Breast epithelium (tissue), 4 donors: ENCODE measurements around the gene LGALS3BP. TPM values are rescaled to one million over a fixed set of nuclear protein-coding genes. Genes with fewer than 3 reads are reported as not detected.

Source experiments
- DNase-seq, 2 donors: peaks; one replicate each; pipeline ENCODE4 v3.0.0-alpha.2; 2019; ENCODE audit warnings: low spot score in 2 of 2
- H3K27ac ChIP-seq, 2 donors: fragments of 200-600 bp; sonication (generic) in 1 of 2; one replicate each; pipeline ENCODE4 v1.5.1; 2016 to 2019; ENCODE audit warnings: mild to moderate bottlenecking in 1 of 2
- H3K27me3 ChIP-seq, 2 donors: fragments of 200-600 bp; sonication (generic) in 1 of 2; one replicate each; pipeline versions ENCODE4 v1.5.1 to v1.6.0; 2017 to 2019; ENCODE audit warnings: control low read depth in 1 of 2, mild to moderate bottlenecking in 1 of 2
- H3K36me3 ChIP-seq: fragments of 200-600 bp; one replicate; pipeline ENCODE4 v1.5.1; 2019
- H3K4me1 ChIP-seq, 2 donors: fragments of 200-600 bp; sonication (generic); one replicate each; pipeline ENCODE4 v1.5.1; 2016 to 2019; ENCODE audit warnings: control low read depth in 1 of 2
- H3K4me3 ChIP-seq, 3 donors: fragments of 200-600 bp; sonication (generic); 1 replicate in 2 of 3; 2 replicates in 1 of 3; pipeline ENCODE4 v1.5.1; 2016 to 2019; ENCODE audit warnings: mild to moderate bottlenecking in 3 of 3, moderate library complexity in 2 of 3
- H3K9me3 ChIP-seq, 2 donors: fragments of 200-600 bp; sonication (generic) in 1 of 2; one replicate each; pipeline ENCODE4 v1.5.1; 2016 to 2019; ENCODE audit warnings: control low read depth in 1 of 2
- CTCF ChIP-seq, 3 donors: fragments of 450-650 bp; IDR thresholded peaks; one replicate each; pipeline ENCODE4 v1.5.1; 2016 to 2017; ENCODE audit warnings: antibody characterized with exemption in 3 of 3, mild to moderate bottlenecking in 3 of 3, moderate library complexity in 3 of 3
- POLR2A ChIP-seq: fragments of 450-650 bp; IDR thresholded peaks from one replicate; pipeline ENCODE4 v1.6.1; 2016; ENCODE audit warnings: antibody characterized with exemption, mild to moderate bottlenecking, moderate library complexity
- POLR2AphosphoS5 ChIP-seq, 3 donors: sonication (generic); formaldehyde crosslinking; IDR thresholded peaks; one replicate each; pipeline ENCODE4 v1.6.1; 2017; ENCODE audit warnings: antibody characterized with exemption in 3 of 3
- intact Hi-C: fragments of 100-400 bp; cut with DNase I; formaldehyde crosslinking; loops from one replicate; pipeline ENCODE4 v1.15.1; 2023; ENCODE audit warnings: low total_unique reads
- total RNA-seq, 3 donors: library from RNA; depleted of rRNA; stranded (reverse); fragments of >200 nt; gene quantifications; one replicate each; pipeline ENCODE4 v1.1.0, GENCODE V29; 2016

LGALS3BP gene
- total RNA-seq, 3 donors from 2014 or later: 192 to 532 (median 206) TPM

- intact Hi-C loops: no loop called here
- no peak for DNase-seq
- Histone ChIP-seq H3K4me3 (no peak overlapping the region), H3K9me3 (no peaks in the 10 kb centered on the region), H3K36me3 (no peaks in the 10 kb centered on the region), H3K27ac (no peak overlapping the region), H3K27me3 (no peaks in the 10 kb centered on the region), H3K4me1 (no peaks in the 10 kb centered on the region)
- TF ChIP-seq POLR2A (no peak), POLR2AphosphoS5 (IDR thresholded peaks at IDR 0.05) (no peak), CTCF (IDR thresholded peaks at IDR 0.05) (no peak)
These were observed 34.8 kb downstream of the LGALS3BP start for GRCh38 chr17:78944956-78945355.

GRCh38 chr17:78944026-78944425 lies 35.7 kb downstream of the LGALS3BP start:
- no peak for DNase-seq
- TF ChIP-seq CTCF (IDR thresholded peaks at IDR 0.05) (no peak), POLR2AphosphoS5 (IDR thresholded peaks at IDR 0.05) (no peak)
- Histone ChIP-seq H3K36me3 (no peaks in the 10 kb centered on the region), H3K4me1 (no peaks in the 10 kb centered on the region), H3K27ac (no peak overlapping the region), H3K27me3 (no peaks in the 10 kb centered on the region), H3K4me3 (no peak overlapping the region), H3K9me3 (no peaks in the 10 kb centered on the region)
- intact Hi-C loops: no loop called here

GRCh38 chr17:78940708-78941107 lies 39.0 kb downstream of the LGALS3BP start:
- H3K9me3 ChIP-seq: no peaks in the 10 kb centered on the region
- no peak for DNase-seq
- H3K27ac ChIP-seq: peak overlapping the region in 1 of 2 donors; percentile 58
- no peak overlapping the region for H3K4me3 ChIP-seq
- no peak for TF ChIP-seq POLR2A
- TF ChIP-seq POLR2AphosphoS5 (IDR thresholded peaks at IDR 0.05): no peak
- no peak for TF ChIP-seq CTCF (IDR thresholded peaks at IDR 0.05)
- no peaks in the 10 kb centered on the region for H3K36me3 ChIP-seq
- peaks cover 0 to 1% of the 10 kb centered on the region in 2 donors for H3K4me1 ChIP-seq
- intact Hi-C loops: no loop called here
- no peaks in the 10 kb centered on the region for H3K27me3 ChIP-seq

GRCh38 chr17:78940258-78940657 lies 39.5 kb downstream of the LGALS3BP start:
- no peak for DNase-seq
- H3K27me3 ChIP-seq: no peaks in the 10 kb centered on the region
- intact Hi-C loops: no loop called here
- H3K9me3 ChIP-seq: no peaks in the 10 kb centered on the region
- no peaks in the 10 kb centered on the region for H3K36me3 ChIP-seq
- H3K4me1 ChIP-seq: peaks cover 0 to 3% of the 10 kb centered on the region in 2 donors
- H3K4me3 ChIP-seq: no peak overlapping the region
- TF ChIP-seq POLR2AphosphoS5 (IDR thresholded peaks at IDR 0.05) (no peak), POLR2A (no peak), CTCF (IDR thresholded peaks at IDR 0.05) (no peak)
- H3K27ac ChIP-seq: peak overlapping the region in 1 of 2 donors; percentile 54

GRCh38 chr17:78939615-78940014 lies 40.1 kb downstream of the LGALS3BP start:
- no peak for TF ChIP-seq CTCF (IDR thresholded peaks at IDR 0.05)
- no peak for TF ChIP-seq POLR2A
- no peak for TF ChIP-seq POLR2AphosphoS5 (IDR thresholded peaks at IDR 0.05)
- H3K27ac ChIP-seq: peak overlapping the region; percentile 21 to 54
- no peaks in the 10 kb centered on the region for H3K27me3 ChIP-seq
- no peak overlapping the region for H3K4me3 ChIP-seq
- intact Hi-C loops: no loop called here
- no peaks in the 10 kb centered on the region for H3K9me3 ChIP-seq
- H3K4me1 ChIP-seq: peaks cover 0 to 9% of the 10 kb centered on the region in 2 donors
- no peaks in the 10 kb centered on the region for H3K36me3 ChIP-seq
- DNase-seq: no peak
